Mesodermal cell (in vitro differentiated cells): ENCODE results near the gene PTBP3.

Experiments used
- H3K27ac ChIP-seq: 2 replicates; pipeline ENCODE4 v1.7.0; 2013; ENCODE audit warnings: mild to moderate bottlenecking, low read depth, low read length, moderate library complexity; ENCODE audit not compliant: severe bottlenecking
- H3K36me3 ChIP-seq: 2 replicates; pipeline ENCODE4 v1.7.1; 2013; ENCODE audit warnings: mild to moderate bottlenecking, low read length, moderate library complexity; ENCODE audit not compliant: control insufficient read depth, insufficient read depth
- H3K4me1 ChIP-seq: one replicate; pipeline ENCODE4 v1.7.1; 2013; ENCODE audit warnings: mild to moderate bottlenecking, low read length; ENCODE audit not compliant: insufficient read depth, control insufficient read depth, poor library complexity, severe bottlenecking
- H3K4me3 ChIP-seq: 2 replicates; pipeline ENCODE4 v1.7.0; 2013; ENCODE audit warnings: low read length, control low read depth, mild to moderate bottlenecking; ENCODE audit not compliant: insufficient read depth, poor library complexity, severe bottlenecking; ENCODE audit errors: extremely low read depth
- H3K9me3 ChIP-seq: 2 replicates; pipeline ENCODE4 v1.7.1; 2013; ENCODE audit warnings: mild to moderate bottlenecking, low read length, moderate library complexity; ENCODE audit not compliant: control insufficient read depth
- WGBS, 2 experiments: methylation state at CpG; one replicate each; pipeline ENCODE4 v1.1.5; 2013; ENCODE audit warnings: missing lambda C conversion rate in 2 of 2; ENCODE audit not compliant: insufficient coverage in 2 of 2; 5-methylcytosine and 5-hydroxymethylcytosine counted together

PTBP3 gene

GRCh38 chr9:112333639-112334431 lies 416 bp upstream of the PTBP3 start:
- Histone ChIP-seq H3K4me1 (no peaks in the 10 kb centered on the region), H3K4me3 (peak overlapping the region; percentile 69), H3K27ac (peak overlapping the region; percentile 93), H3K36me3 (peaks cover 6% of the 10 kb centered on the region), H3K9me3 (no peaks in the 10 kb centered on the region)
- WGBS, 2 experiments: 0% methylated on average over 18 to 21 of the region's 72 CpGs

GRCh38 chr9:112332674-112332976 lies 794 bp downstream of the PTBP3 start:
- H3K4me3 ChIP-seq: peak overlapping the region; percentile 69

GRCh38 chr9:112332214-112332613 lies 1.2 kb downstream of the PTBP3 start:
- peaks cover 7% of the 10 kb centered on the region for H3K36me3 ChIP-seq

More at GRCh38 chr9:112332674-112332976, 794 bp downstream of the PTBP3 start:
- H3K27ac ChIP-seq: peak overlapping the region; percentile 93
- H3K36me3 ChIP-seq: peaks cover 7% of the 10 kb centered on the region
- H3K4me1 ChIP-seq: peaks cover 2% of the 10 kb centered on the region
- no peaks in the 10 kb centered on the region for H3K9me3 ChIP-seq
- 1% methylated on average over 12 to 15 of the region's 19 CpGs for WGBS, 2 experiments

GRCh38 chr9:112331674-112331952 lies 1.8 kb downstream of the PTBP3 start:
- peaks cover 7% of the 10 kb centered on the region for H3K36me3 ChIP-seq
- 33 to 38% methylated on average over 2 to 4 of the region's 4 CpGs for WGBS, 2 experiments

More at GRCh38 chr9:112332214-112332613, 1.2 kb downstream of the PTBP3 start:
- Histone ChIP-seq H3K4me1 (peaks cover 2% of the 10 kb centered on the region), H3K27ac (peak overlapping the region; percentile 93), H3K4me3 (peak overlapping the region; percentile 69), H3K9me3 (no peaks in the 10 kb centered on the region)
- WGBS, 2 experiments: 0% methylated on average over 2 of the region's 4 CpGs

GRCh38 chr9:112328545-112328944 lies 4.9 kb downstream of the PTBP3 start:
- no peak overlapping the region for H3K27ac ChIP-seq
- 93 to 100% methylated on average over 1 to 2 of the region's 2 CpGs for WGBS, 2 experiments
- no peaks in the 10 kb centered on the region for H3K9me3 ChIP-seq
- no peak overlapping the region for H3K4me3 ChIP-seq
- peaks cover 14% of the 10 kb centered on the region for H3K36me3 ChIP-seq
- H3K4me1 ChIP-seq: peaks cover 6% of the 10 kb centered on the region

More at GRCh38 chr9:112331674-112331952, 1.8 kb downstream of the PTBP3 start:
- H3K4me3 ChIP-seq: peak overlapping the region; percentile 69
- no peak overlapping the region for H3K27ac ChIP-seq
- no peaks in the 10 kb centered on the region for H3K9me3 ChIP-seq
- peaks cover 2% of the 10 kb centered on the region for H3K4me1 ChIP-seq

- Histone ChIP-seq H3K36me3 (peaks cover 14% of the 10 kb centered on the region), H3K9me3 (no peaks in the 10 kb centered on the region), H3K4me3 (no peak overlapping the region), H3K27ac (no peak overlapping the region), H3K4me1 (peaks cover 6% of the 10 kb centered on the region)
- WGBS, 2 experiments: 100% methylated on average over 1 of the region's 2 CpGs; no CpG with 5 or more reads in 1 of the 2 experiments
Observed at GRCh38 chr9:112327718-112328450, 5.5 kb downstream of the PTBP3 start.

- H3K4me3 ChIP-seq: no peak overlapping the region
- WGBS, 2 experiments: 86 to 100% methylated on average over 1 of the region's 3 CpGs
- H3K27ac ChIP-seq: no peak overlapping the region
- H3K9me3 ChIP-seq: no peaks in the 10 kb centered on the region
- peaks cover 16% of the 10 kb centered on the region for H3K36me3 ChIP-seq
- H3K4me1 ChIP-seq: peaks cover 12% of the 10 kb centered on the region
Observed at GRCh38 chr9:112326194-112326593, 7.2 kb downstream of the PTBP3 start.

GRCh38 chr9:112325600-112325999 lies 7.8 kb downstream of the PTBP3 start:
- Histone ChIP-seq H3K4me1 (peaks cover 12% of the 10 kb centered on the region), H3K9me3 (no peaks in the 10 kb centered on the region), H3K4me3 (no peak overlapping the region), H3K27ac (no peak overlapping the region), H3K36me3 (peaks cover 17% of the 10 kb centered on the region)
- 69 to 86% methylated on average over 4 to 8 of the region's 8 CpGs for WGBS, 2 experiments

- 76 to 100% methylated on average over 2 to 9 of the region's 10 CpGs for WGBS, 2 experiments
- Histone ChIP-seq H3K9me3 (no peaks in the 10 kb centered on the region), H3K4me1 (peaks cover 12% of the 10 kb centered on the region), H3K4me3 (no peak overlapping the region), H3K36me3 (peaks cover 19% of the 10 kb centered on the region), H3K27ac (no peak overlapping the region)
Observed at GRCh38 chr9:112325127-112325526, 8.3 kb downstream of the PTBP3 start.

- H3K36me3 ChIP-seq: peaks cover 12% of the 10 kb centered on the region
- WGBS, 2 experiments: 83 to 100% methylated on average over 1 of the region's 3 CpGs
Observed at GRCh38 chr9:112323378-112323854, 10.0 kb downstream of the PTBP3 start.

More at GRCh38 chr9:112323378-112323854, 10.0 kb downstream of the PTBP3 start:
- no peak overlapping the region for H3K4me3 ChIP-seq
- H3K27ac ChIP-seq: no peak overlapping the region
- H3K4me1 ChIP-seq: peaks cover 12% of the 10 kb centered on the region
- H3K9me3 ChIP-seq: no peaks in the 10 kb centered on the region
